HG03095 (cell line): Measurements from ENCODE around the gene LZTS2.
A peak's percentile ranks its signal among the peaks of the same experiment; 100 is the strongest.

Experiments used
- ATAC-seq: cut with Tn5 transposase; IDR thresholded peaks from one replicate; pipeline ENCODE4 v1.9.1; 2021; ENCODE audit warnings: moderate library complexity; ENCODE audit not compliant: unreplicated experiment

LZTS2 gene

GRCh38 chr10:101047961-101048892 lies 48.6 kb downstream of the LZTS2 start:
- ATAC-seq = no peak

GRCh38 chr10:101050208-101051069 lies 50.8 kb downstream of the LZTS2 start:
- peak; percentile 52 for ATAC-seq

DNA sequence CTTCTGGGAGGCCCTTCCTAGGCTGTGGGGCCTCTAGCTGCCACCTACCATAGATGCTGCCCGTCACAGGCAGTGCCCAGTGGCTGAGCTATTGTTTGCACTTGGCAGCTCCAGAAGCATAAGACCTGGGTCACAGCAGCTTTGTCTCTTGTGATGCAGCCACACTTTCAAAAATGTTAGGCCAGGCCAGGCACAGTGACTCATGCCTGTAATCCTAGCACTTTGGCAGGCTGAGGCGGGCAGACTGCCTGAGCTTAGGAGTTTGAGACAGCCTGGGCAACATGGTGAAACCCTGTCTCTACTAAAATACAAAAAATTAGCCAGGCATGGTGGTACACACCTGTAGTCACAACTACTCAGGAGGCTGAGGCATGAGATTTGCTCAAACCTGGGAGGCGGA lies 52.7 kb downstream of the LZTS2 start:
- ATAC-seq = no peak

DNA sequence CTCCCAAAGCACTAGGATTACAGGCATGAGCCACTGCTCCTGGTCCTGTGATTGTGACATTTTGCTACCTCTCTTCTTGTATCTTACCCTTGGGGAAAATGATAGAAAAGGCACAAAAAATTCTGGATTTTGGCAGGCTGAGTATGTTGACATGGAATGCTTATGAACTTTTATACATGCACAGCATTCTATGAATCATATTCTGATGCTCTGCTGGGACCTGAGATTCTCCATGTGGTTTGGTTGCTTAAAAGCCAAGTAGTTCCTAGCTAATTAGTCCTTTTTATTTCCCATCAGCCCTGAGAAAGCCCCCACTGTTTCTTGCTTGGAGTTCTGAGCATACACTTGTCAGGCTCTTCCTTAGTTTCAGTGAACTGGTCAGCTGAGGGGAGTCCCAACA lies 53.9 kb downstream of the LZTS2 start:
- no peak for ATAC-seq

DNA sequence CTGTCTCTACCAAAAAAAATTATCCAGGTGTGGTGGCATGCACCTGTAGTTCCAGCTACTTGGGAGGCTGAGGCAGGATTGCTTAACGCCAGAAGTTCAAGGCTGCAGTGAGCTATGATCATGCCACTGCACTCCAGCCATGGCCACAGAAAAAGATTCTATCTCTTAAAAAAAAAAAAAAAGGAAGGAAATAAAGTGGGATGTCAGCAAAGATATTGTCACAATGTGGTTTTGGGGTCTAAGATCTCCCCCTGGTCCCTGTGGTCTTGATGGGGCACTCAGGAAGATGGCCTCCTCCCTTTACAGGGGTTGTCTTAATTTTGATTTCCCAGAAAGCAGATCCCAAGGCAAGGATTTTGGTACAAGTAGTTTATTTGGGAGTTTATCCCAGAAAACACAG lies 54.7 kb downstream of the LZTS2 start:
- ATAC-seq = no peak

- ATAC-seq = no peak
Measured at GRCh38 chr10:101054876-101055275, 55.3 kb downstream of the LZTS2 start.

DNA sequence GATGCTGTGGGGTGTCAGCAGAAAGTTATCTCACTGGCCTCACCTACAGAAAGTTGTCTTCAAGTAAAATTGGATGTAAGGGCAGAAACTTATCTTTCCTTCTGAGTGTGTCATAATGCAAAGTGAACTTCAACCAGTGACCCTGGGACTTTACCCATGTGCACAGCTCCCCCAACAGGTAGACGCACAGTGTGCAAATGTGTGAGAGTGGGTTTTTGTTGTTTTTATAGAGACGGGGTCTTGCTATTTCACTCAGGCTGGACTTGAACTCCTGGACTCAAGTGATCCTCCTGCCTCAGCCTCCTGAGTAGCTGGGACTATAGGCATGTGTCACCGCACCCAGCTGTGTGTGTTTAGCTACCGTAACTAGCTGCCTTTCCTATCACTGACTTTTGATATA lies 55.8 kb downstream of the LZTS2 start:
- no peak for ATAC-seq

GRCh38 chr10:101056365-101057151 lies 57.0 kb downstream of the LZTS2 start:
- ATAC-seq = no peak
